GM21390 (cell line): ENCODE measurements around the gene TSPEAR.

Experiments
- ATAC-seq: cut with Tn5 transposase; IDR thresholded peaks from one replicate; pipeline ENCODE4 v1.9.1; 2021; ENCODE audit not compliant: unreplicated experiment

Gene TSPEAR

DNA sequence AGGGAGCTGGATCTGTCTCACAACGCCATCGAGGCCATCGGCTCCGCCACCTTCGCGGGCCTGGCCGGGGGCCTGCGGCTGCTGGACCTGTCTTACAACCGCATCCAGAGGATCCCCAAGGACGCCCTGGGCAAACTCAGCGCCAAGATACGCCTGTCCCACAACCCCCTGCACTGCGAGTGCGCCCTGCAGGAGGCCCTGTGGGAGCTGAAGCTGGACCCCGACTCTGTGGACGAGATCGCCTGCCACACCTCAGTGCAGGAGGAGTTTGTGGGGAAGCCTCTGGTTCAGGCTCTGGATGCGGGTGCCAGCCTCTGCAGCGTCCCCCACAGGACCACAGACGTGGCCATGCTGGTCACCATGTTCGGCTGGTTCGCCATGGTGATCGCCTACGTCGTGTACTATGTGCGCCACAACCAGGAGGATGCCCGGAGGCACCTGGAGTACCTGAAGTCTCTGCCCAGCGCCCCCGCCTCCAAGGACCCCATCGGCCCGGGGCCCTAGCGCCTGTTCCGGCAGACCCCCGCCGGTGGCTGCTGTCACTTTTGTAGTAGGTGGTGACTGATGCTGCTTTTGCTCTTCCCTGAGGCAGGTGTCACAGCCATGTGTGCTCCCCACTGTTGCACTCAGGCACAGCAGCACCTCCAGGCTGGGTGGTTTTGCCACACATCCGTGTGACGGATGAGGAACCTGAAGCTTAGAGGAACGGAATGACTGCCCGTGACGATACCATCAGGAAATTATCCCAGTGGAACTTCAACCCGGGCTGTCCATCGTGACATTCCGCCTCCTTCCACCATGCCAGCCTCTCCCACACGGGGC is 254.2 kb downstream of the TSPEAR start:
- ATAC-seq, result no peak

DNA sequence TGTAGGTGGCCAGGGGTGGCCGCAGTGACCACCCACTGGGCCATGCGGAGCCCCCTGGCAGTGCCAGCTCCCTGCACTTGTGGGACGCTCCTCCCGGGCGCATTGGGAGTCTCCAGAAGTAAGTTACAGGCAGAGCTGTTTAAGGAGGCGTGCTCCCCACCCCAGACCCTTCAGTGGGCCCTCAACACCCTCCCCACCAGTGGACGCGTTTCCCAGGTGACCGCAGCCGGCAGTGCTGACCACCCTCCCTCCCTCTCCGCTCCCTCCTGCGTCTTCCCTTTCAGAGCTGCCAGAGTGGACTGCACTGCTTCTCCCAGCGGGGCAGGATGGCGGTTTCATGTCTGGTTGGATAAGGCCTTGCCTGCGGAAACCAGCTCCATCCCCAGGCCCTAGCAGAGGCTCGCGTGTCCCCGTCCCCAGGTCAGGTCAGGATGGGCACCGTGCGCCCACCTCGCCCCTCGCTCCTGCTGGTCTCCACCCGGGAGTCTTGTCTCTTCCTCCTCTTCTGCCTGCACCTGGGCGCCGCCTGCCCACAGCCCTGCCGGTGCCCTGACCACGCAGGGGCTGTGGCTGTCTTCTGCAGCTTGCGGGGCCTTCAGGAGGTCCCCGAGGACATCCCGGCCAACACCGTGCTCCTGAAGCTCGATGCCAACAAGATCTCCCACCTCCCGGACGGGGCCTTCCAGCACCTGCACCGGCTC is 255.0 kb downstream of the TSPEAR start:
- no peak for ATAC-seq

DNA sequence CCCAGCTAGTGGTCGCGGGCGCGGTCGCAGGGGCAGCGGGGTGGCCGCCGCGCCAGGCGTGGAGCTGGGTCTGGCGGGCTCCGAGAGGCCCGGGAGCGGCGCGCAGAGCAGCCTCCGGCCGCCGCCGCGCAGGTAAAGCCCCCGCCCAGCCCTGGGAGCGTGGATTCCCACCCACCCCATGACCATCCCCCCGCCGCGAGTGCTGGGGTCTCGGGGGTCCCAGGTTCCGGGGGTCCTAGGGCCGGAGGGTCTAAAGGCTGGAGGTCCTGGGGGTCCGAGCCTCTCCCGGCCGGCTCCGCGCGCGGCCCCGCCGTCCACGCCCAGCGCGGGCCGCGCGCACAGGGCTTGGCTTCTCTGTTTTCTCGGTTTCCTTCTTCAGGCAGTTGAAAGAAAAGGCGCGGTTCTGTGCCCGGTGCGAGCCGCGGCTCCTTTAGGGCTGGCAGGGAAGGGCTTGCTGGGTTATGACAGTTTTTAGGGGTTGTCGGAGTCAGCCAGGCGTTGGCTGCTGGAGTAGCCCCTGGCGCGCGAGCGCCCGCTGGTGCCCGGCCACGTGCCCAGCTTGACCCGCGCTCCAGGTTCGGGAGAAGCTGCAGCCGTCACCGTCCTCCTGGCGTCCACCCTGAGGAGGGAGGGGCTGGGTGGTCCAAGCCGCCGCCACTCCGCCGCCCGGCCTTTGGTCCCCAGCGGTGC is 255.7 kb downstream of the TSPEAR start:
- no peak for ATAC-seq

- ATAC-seq, result no peak
Observed at GRCh38 chr21:44454747-44455523, 256.4 kb downstream of the TSPEAR start, which contains the start of gene LRRC3. Gene LRRC3 (plus strand): TSS chr21:44455510. CDS start chr21:44456645, 1,135 bp downstream.

- ATAC-seq, result no peak
Observed at GRCh38 chr21:44454058-44454457, 257.3 kb downstream of the TSPEAR start.

DNA sequence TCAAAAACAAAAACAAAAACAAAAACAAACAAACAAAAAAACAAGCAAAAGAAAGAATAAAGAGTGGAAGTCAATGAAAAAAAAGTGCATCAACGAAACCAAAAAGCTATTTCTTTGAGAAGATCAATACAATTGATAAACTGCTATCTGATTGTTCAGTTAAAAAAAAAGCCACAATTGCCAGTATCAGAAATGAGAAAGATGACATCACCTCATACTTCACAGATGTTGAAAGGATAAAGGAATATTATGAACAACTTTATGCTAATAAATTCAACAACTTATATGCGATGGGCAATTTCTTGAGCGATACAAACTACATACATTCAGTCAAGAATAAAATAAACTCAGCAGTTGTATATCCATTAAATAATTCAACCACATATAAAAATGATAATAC is 258.3 kb downstream of the TSPEAR start:
- ATAC-seq, result no peak

DNA sequence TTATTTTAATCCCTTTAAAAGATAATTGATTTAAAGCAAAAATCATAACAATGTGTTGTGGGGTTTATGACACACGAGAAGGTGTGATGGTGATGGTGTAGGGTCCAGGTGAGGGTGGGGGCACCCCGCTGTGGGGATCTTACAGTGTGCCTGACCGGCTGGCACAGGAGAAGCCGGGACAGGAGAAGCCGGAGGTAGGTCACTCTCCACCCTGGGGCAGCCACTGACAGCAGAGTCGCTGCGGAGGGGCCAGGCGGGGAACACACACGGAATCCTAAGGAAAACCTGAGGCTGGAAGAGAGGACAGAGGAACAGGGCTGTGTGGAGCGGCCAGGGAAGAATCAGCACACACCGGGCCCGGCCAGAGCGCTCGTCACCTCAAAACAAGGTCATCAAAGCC is 260.4 kb downstream of the TSPEAR start:
- no peak for ATAC-seq

DNA sequence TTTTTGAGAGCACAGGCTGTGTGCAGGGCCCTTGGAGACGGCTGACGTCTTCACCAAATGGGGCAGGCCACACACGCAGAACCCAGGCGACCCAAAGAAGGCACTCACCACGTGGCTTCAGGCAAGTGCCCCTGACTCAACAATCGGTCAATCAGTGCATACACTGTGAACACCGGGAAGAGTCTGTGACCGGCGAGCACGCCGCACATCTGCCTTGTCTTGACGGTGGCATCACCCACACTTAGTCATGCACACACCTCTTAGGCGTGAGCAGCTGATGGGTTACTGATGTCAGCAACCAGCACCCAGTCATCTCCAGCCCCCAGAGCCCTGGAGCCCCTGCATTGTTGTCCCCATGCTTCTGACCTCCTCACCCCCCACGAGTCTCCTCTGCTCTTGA is 261.0 kb downstream of the TSPEAR start:
- ATAC-seq, result no peak

DNA sequence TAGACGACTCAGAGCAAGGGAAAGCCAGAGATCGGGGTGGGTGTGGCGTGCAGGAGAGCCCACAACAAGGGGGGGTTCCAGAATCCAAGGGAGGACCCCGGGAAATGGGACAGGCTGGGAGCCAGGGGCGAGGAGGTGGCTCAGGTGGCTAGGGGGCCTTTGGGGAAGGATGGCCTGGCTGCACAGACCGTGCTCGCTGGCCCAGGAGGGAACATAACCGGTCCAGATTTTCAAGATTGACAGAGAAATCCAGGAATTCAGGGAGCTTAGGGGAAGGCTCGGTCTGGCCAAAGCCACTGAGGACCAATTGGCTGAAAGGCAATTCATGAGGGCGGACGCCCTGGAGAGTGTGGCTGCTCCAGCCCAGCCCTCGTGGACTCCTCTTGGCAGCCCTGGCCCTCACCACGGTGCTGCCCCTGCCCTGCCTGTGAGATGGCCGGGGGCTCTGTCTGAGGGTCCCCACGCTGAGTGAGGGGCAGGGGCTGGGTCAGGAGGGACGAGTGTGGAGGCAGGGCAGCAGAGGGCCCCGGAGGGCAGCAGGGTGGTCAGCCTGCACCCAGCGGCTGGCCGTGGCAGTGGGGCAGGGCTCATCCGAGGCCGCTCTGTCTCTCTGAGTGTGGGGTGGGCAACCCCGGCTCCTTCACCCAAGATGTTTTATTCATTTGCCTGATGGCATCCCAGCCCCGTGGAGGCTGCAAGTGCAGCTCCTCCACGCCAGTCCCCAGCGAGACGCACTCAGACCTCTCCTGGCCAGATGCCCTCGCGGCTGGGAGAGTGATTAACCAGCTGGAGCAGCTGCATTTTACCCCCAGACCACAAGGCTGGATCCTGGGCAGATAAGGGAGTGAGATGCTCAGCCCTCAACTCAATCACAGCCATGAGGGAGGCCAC is 261.7 kb downstream of the TSPEAR start:
- no peak for ATAC-seq

GRCh38 chr21:44448651-44449131 is 262.7 kb downstream of the TSPEAR start:
- no peak for ATAC-seq
